OCI-LY3 (cell line): ENCODE data around the gene MKNK2.

ENCODE experiments used
- H2AFZ ChIP-seq: fragments of 200-600, 300-600 bp; shearing (Covaris generic); 2 replicates; pipeline ENCODE4 v1.6.0; 2014; ENCODE audit warnings: antibody characterized with exemption, low read depth, low read length
- H3K27ac ChIP-seq: fragments of 200-600, 300-600 bp; sonication (generic); 2 replicates; pipeline ENCODE4 v1.5.1; 2014; ENCODE audit warnings: mild to moderate bottlenecking, low read length, moderate library complexity, mixed read lengths
- H3K27me3 ChIP-seq: fragments of 200-600, 300-600 bp; sonication (generic); 2 replicates; pipeline ENCODE4 v1.6.1; 2014; ENCODE audit warnings: low read depth, low read length, mixed read lengths
- H3K36me3 ChIP-seq: fragments of 200-600, 300-600 bp; sonication (generic); replicated peaks from 2 replicates; pipeline ENCODE3; 2014; ENCODE audit warnings: low read depth, low read length, mixed read lengths
- H3K4me1 ChIP-seq: fragments of 300-600, 200-600 bp; sonication (generic); 2 replicates; pipeline ENCODE4 v1.6.1; 2014; ENCODE audit warnings: low read length, mixed read lengths
- H3K4me2 ChIP-seq: fragments of 200-600, 300-600 bp; sonication (generic); 2 replicates; pipeline ENCODE4 v1.6.1; 2014; ENCODE audit warnings: low read length, mixed read lengths
- H3K4me3 ChIP-seq: fragments of 300-600, 200-600 bp; sonication (generic); 2 replicates; pipeline ENCODE4 v1.5.1; 2014; ENCODE audit warnings: antibody characterized with exemption, mild to moderate bottlenecking, low read length, moderate library complexity
- H3K79me2 ChIP-seq: fragments of 300-600, 200-600 bp; shearing (Covaris generic); 2 replicates; pipeline ENCODE4 v1.6.1; 2014; ENCODE audit warnings: mild to moderate bottlenecking, low read length, mixed read lengths
- H3K9ac ChIP-seq: fragments of 300-600, 200-600 bp; shearing (Covaris generic); 2 replicates; pipeline ENCODE4 v1.6.0; 2014; ENCODE audit warnings: mild to moderate bottlenecking, low read length, moderate library complexity
- H3K9me3 ChIP-seq: fragments of 200-600, 300-600 bp; shearing (Covaris generic); 2 replicates; pipeline ENCODE4 v1.6.1; 2014; ENCODE audit warnings: low read length, mixed read lengths; ENCODE audit not compliant: insufficient read depth
- H4K20me1 ChIP-seq: fragments of 200-600, 300-600 bp; sonication (generic); 2 replicates; pipeline ENCODE4 v1.6.1; 2016; ENCODE audit warnings: low read length, mixed read lengths; ENCODE audit not compliant: insufficient read depth
- EZH2phosphoT487 ChIP-seq: fragments of 200-600 bp; shearing (Covaris generic); IDR thresholded peaks from 2 replicates; pipeline ENCODE4 v1.6.1; 2018; ENCODE audit warnings: antibody characterized with exemption, mixed run types, low read depth
- TF ChIP-seq, protein P1 (sequence below): fragments of 200-600, 300-600 bp; sonication (generic); IDR thresholded peaks from 2 replicates; pipeline ENCODE4 v1.5.1; 2014; ENCODE audit warnings: antibody characterized with exemption, low read length, low read depth

MKNK2 gene

DNA sequence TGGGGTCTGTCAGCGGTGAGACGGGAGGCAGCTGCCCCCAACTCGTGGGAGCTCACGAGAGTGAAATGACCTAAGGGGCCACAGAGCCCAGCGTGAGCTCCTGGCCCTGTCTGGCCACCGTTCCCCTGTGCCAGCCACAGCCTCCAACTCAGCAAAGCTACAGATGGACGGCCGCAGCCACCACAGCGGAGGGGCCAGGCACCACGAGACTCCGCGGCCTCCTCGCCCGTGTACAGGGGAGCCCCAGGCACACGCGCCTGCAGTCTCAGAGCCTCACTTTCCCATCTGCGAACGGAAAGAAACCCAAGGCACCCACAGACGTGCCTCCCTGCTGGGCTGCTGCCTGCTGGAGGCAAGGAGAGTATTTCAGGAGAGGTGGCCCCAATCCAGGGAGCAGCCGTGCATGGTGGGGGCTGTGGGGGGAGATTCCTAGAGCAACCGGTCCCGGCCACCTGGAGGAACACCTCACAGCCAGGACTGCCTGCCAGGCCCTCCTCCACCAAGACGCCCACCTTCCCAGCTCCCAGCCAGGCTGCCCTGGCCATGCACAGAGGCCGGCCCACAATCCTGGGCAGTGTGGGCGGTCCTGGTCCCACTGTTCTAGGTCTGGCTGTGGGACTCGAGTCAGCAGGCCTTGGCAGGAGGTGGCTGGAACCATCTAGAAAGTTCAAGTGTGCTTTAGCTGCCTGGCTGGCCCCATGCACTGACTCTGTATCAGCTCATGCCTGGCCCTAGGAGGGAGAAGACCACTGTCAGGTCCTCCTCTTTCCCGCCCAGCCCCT, 1.9 kb downstream of the MKNK2 start:
- H4K20me1 ChIP-seq, result peaks cover 65% of the 10 kb centered on the region
- peaks cover 65% of the 10 kb centered on the region for H3K36me3 ChIP-seq
- H3K27me3 ChIP-seq, result no peaks in the 10 kb centered on the region
- H3K4me3 ChIP-seq, result peak overlapping the region; percentile 91
- TF ChIP-seq EZH2phosphoT487, result no peak
- TF ChIP-seq, protein P1, sequence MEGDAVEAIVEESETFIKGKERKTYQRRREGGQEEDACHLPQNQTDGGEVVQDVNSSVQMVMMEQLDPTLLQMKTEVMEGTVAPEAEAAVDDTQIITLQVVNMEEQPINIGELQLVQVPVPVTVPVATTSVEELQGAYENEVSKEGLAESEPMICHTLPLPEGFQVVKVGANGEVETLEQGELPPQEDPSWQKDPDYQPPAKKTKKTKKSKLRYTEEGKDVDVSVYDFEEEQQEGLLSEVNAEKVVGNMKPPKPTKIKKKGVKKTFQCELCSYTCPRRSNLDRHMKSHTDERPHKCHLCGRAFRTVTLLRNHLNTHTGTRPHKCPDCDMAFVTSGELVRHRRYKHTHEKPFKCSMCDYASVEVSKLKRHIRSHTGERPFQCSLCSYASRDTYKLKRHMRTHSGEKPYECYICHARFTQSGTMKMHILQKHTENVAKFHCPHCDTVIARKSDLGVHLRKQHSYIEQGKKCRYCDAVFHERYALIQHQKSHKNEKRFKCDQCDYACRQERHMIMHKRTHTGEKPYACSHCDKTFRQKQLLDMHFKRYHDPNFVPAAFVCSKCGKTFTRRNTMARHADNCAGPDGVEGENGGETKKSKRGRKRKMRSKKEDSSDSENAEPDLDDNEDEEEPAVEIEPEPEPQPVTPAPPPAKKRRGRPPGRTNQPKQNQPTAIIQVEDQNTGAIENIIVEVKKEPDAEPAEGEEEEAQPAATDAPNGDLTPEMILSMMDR, result no peak
- peak overlapping the region; percentile 86 for H3K27ac ChIP-seq
- peaks cover 73% of the 10 kb centered on the region for H3K79me2 ChIP-seq
- peaks cover 82% of the 10 kb centered on the region for H3K4me1 ChIP-seq
- peak overlapping the region; percentile 96 for H3K9ac ChIP-seq
- peak overlapping the region; percentile 98 for H3K4me2 ChIP-seq
- H3K9me3 ChIP-seq, result no peaks in the 10 kb centered on the region
- H2AFZ ChIP-seq, result no peak overlapping the region

DNA sequence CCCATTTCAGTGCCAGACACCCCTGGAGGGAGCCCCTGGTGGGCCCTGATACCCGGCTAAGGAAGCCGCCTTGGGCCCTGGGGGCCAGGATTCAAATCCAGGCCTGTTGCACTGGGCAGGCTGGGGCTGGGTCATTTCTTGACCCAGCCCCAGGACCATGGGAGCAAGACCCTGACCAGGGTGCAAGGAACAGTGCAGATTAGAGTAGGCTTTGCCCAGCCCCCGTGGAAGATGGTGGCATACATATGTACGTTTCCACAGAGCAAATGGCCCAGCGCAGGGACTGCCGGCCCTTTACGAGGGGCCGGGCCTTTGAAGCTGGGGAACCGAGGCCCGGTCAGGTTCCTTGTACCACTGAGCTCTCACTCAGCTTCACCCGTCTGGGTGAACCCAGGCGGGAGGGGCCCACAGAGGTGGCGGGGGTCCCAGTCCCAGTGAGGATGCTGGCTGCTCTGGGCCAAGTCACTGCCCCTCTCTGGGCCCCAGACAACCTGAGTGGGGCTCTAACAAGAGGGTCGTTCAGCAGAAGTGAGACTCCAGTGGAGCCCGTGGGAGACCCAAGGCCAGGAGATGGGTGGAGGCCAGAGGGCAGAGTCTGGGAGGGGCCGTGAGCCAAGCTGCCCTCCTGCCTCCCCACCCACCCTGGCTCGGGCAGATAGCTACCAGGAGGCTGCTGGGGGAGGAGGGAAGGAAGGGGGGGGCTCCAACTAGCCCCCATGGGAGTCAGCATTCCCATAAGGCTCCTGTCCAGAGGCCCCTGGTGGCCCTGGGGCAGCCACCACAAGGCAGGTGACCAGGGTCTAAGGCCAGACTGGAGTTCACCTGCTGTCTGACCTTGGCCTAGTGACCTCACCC, 2.7 kb downstream of the MKNK2 start:
- peaks cover 73% of the 10 kb centered on the region for H4K20me1 ChIP-seq
- no peak overlapping the region for H2AFZ ChIP-seq
- peak overlapping the region; percentile 86 for H3K27ac ChIP-seq
- TF ChIP-seq EZH2phosphoT487, result no peak
- H3K9ac ChIP-seq, result peak overlapping the region; percentile 96
- H3K4me2 ChIP-seq, result peak overlapping the region; percentile 98
- H3K9me3 ChIP-seq, result no peaks in the 10 kb centered on the region
- H3K27me3 ChIP-seq, result no peaks in the 10 kb centered on the region
- H3K36me3 ChIP-seq, result peaks cover 67% of the 10 kb centered on the region
- peaks cover 78% of the 10 kb centered on the region for H3K4me1 ChIP-seq
- H3K79me2 ChIP-seq, result peaks cover 75% of the 10 kb centered on the region
- H3K4me3 ChIP-seq, result peak overlapping the region; percentile 91

DNA sequence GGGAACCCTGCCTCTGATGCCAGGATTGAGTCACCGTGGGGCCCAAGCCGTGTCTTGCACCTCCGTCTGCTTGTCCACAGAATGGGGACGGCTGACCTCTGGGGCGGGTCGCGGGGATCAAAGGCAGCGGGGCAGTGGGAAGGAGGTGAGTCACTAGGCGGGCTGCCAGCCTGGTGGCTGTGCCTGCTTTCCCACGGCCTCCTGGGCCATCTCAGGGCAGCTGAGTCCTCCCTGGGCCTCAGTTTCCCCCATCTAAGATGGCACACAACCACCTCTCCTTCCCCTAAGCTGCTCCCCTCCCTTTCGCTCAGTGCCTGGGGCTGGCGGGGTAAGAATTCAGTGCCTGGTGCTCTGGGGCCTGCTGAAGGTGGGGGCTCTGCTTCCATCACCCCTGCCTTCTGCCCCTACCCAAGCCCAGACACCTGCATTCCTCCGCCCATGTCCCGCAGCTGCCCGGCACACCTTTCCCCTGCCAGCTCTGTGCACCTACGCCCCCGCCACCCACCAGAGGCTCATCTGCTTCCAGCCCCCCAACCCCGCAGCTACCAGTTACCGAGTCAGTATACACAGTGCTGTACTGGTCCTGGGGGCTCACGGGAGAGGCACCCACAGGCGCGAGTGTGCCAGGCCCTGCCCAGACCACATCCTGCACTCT, 3.5 kb downstream of the MKNK2 start:
- Histone ChIP-seq H3K27ac (peak overlapping the region; percentile 86), H4K20me1 (peaks cover 80% of the 10 kb centered on the region), H3K79me2 (peaks cover 82% of the 10 kb centered on the region), H3K9ac (peak overlapping the region; percentile 96; the same call in 1 of the 2 replicates), H3K4me3 (peak overlapping the region; percentile 91), H3K27me3 (no peaks in the 10 kb centered on the region), H3K4me2 (peak overlapping the region; percentile 98), H3K36me3 (peaks cover 73% of the 10 kb centered on the region), H3K9me3 (no peaks in the 10 kb centered on the region), H2AFZ (no peak overlapping the region), H3K4me1 (peaks cover 78% of the 10 kb centered on the region)
- TF ChIP-seq, protein P1, result no peak
- no peak for TF ChIP-seq EZH2phosphoT487

DNA sequence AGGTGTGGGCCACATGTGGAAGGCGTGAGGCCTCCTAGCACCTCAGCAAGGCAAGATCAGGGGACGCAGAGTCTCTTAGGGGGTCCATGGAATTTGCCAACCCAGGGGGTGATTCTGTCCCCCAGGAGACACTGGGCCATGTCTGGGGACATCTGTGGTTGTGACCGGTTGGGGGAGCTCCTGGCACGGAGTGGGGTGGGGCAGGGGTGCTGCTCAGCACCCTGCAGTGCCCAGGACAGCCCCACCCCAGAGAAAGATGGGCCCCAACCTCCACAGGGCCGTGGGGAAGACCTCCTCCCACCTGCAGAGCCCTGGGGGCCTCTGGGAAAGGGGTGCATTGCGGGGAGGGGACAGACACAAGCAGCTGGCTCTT, 4.0 kb downstream of the MKNK2 start:
- Histone ChIP-seq H3K27me3 (no peaks in the 10 kb centered on the region), H4K20me1 (peaks cover 84% of the 10 kb centered on the region), H3K27ac (peak overlapping the region; percentile 86), H3K36me3 (peaks cover 73% of the 10 kb centered on the region), H3K4me3 (peak overlapping the region; percentile 91; the same call in 1 of the 2 replicates), H3K79me2 (peaks cover 86% of the 10 kb centered on the region), H3K4me2 (peak overlapping the region; percentile 98), H2AFZ (no peak overlapping the region), H3K9ac (peak overlapping the region; percentile 96; the same call in 1 of the 2 replicates), H3K9me3 (no peaks in the 10 kb centered on the region), H3K4me1 (peaks cover 77% of the 10 kb centered on the region)
- TF ChIP-seq EZH2phosphoT487, result no peak
- TF ChIP-seq, protein P1, result peak; percentile 46
